ENCODE results near the gene CNR2. TPM values are rescaled to one million over a fixed set of nuclear protein-coding genes. Genes with fewer than 3 reads are reported as not detected.
"Not testable (repeated sequence)": the region's sequence is repeated elsewhere in the genome, so short reads cannot be mapped to it uniquely, and the experiment has no call there.

The CNR2 gene
- total RNA-seq, 4 donors from 2014 or later = 1.6 to 3.4 TPM; not detected in 2

DNA sequence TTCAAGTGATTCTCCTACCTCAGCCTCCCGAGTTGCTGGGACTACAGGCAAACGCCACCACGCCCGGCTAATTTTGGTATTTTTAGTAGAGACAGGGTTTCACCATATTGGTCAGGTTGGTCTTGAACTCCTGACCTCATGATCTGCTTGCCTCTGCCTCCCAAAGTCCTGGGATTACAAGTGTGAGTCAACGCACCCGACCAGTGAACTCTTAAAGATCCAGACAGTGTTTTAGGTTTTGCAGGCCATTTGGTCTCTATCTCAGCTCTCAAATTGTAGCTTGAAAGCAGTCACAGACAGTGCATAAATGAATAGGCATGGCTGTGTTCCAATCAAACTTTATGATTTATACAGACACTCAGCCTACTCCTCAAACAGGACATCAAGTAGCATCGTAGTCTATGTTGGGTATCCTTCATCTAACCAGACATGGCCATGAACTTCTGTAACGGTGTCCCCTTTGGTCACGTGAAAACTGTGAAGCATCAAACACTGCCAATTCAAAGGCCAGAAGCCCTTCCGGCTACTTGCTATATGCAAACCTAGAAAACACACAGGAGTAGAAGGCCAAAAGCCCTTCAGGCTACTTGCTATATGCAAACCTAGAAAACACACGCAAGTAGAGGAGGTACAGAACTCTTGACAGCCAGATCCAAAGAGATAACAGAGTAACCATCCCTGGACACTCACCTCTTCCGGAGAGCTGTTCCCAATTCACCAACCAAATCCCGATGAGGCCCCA, 48.2 kb downstream of the CNR2 start:
- Histone ChIP-seq H3K27ac (peak overlapping the region in 1 of 4 donors; percentile 3), H3K9me3 (no peaks in the 10 kb centered on the region), H3K4me1 (peaks cover 2 to 29% (median 20%) of the 10 kb centered on the region in 4 donors), H3K4me3 (no peak overlapping the region), H3K27me3 (no peaks in the 10 kb centered on the region), H3K36me3 (peaks cover 0 to 27% (median 4%) of the 10 kb centered on the region in 4 donors)
- no peak for TF ChIP-seq POLR2AphosphoS5 (IDR thresholded peaks at IDR 0.05)
- TF ChIP-seq, protein P1, sequence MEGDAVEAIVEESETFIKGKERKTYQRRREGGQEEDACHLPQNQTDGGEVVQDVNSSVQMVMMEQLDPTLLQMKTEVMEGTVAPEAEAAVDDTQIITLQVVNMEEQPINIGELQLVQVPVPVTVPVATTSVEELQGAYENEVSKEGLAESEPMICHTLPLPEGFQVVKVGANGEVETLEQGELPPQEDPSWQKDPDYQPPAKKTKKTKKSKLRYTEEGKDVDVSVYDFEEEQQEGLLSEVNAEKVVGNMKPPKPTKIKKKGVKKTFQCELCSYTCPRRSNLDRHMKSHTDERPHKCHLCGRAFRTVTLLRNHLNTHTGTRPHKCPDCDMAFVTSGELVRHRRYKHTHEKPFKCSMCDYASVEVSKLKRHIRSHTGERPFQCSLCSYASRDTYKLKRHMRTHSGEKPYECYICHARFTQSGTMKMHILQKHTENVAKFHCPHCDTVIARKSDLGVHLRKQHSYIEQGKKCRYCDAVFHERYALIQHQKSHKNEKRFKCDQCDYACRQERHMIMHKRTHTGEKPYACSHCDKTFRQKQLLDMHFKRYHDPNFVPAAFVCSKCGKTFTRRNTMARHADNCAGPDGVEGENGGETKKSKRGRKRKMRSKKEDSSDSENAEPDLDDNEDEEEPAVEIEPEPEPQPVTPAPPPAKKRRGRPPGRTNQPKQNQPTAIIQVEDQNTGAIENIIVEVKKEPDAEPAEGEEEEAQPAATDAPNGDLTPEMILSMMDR (IDR thresholded peaks at IDR 0.05) = no peak
- no peak for TF ChIP-seq EP300 (IDR thresholded peaks at IDR 0.05; ENCODE audit: low read depth)
- no peak for TF ChIP-seq POLR2A (IDR thresholded peaks at IDR 0.05)
- intact Hi-C loops (cut with DNase I; ENCODE audit: low total_unique reads) (loop anchor here (10.0 kb wide), 1 partner anchor 60 kb away; the partner anchor contains the start of gene GALE), in situ Hi-C loops (cut with MboI; ENCODE audit: low pct_ligation_motif_present in 1 of 4, low pct_unique_long_range_greater_than_20kb in 1 of 4, low sequenced_read_pairs in 3 of 4) (loop anchor here in 1 of 4 donors (10.0 kb wide), 1 partner anchor 60 kb away; the partner anchor contains the start of gene GALE)
- 94 to 96% methylated on average over 3 to 13 of the region's 13 CpGs for WGBS, 2 donors (ENCODE audit: low coverage in 1 of 2)
- no peak for DNase-seq

- no peaks in the 10 kb centered on the region for H3K9me3 ChIP-seq
- no peak for TF ChIP-seq EP300 (IDR thresholded peaks at IDR 0.05; ENCODE audit: low read depth)
- no peak for TF ChIP-seq POLR2A (IDR thresholded peaks at IDR 0.05)
- TF ChIP-seq, protein P1 (IDR thresholded peaks at IDR 0.05) = no peak
- TF ChIP-seq POLR2AphosphoS5 (IDR thresholded peaks at IDR 0.05) = no peak
- 70 to 83% methylated on average over 3 of the region's 3 CpGs for WGBS, 2 donors (ENCODE audit: low coverage in 1 of 2)
- H3K36me3 ChIP-seq = peaks cover 0 to 34% (median 9%) of the 10 kb centered on the region in 4 donors
- DNase-seq = no peak
- peaks cover 2 to 22% (median 19%) of the 10 kb centered on the region in 4 donors for H3K4me1 ChIP-seq
- H3K4me3 ChIP-seq = no peak overlapping the region
- intact Hi-C loops (cut with DNase I; ENCODE audit: low total_unique reads) (loop anchor here (1.0 to 10.0 kb wide), 2 partner anchors 36 to 58 kb away; partner anchors contain the start of gene GALE), in situ Hi-C loops (cut with MboI; ENCODE audit: low pct_ligation_motif_present in 1 of 4, low pct_unique_long_range_greater_than_20kb in 1 of 4, low sequenced_read_pairs in 3 of 4) (loop anchor here in 1 of 4 donors (10.0 kb wide), 1 partner anchor 58 kb away; the partner anchor contains the start of gene GALE)
- no peak overlapping the region for H3K27ac ChIP-seq
- H3K27me3 ChIP-seq = no peaks in the 10 kb centered on the region
Observed at GRCh38 chr1:23862640-23863039, 50.5 kb downstream of the CNR2 start.

GRCh38 chr1:23854568-23854967, 58.6 kb downstream of the CNR2 start:
- H3K27me3 ChIP-seq = no peaks in the 10 kb centered on the region
- no peak overlapping the region for H3K4me3 ChIP-seq
- TF ChIP-seq EP300 (IDR thresholded peaks at IDR 0.05; ENCODE audit: low read depth) (no peak), POLR2A (IDR thresholded peaks at IDR 0.05) (no peak), POLR2AphosphoS5 (IDR thresholded peaks at IDR 0.05) (no peak)
- TF ChIP-seq, protein P1 (IDR thresholded peaks at IDR 0.05) = no peak
- DNase-seq = no peak
- intact Hi-C loops (cut with DNase I; ENCODE audit: low total_unique reads) (no loop called here), in situ Hi-C loops (cut with MboI; ENCODE audit: low pct_ligation_motif_present in 1 of 4, low pct_unique_long_range_greater_than_20kb in 1 of 4, low sequenced_read_pairs in 3 of 4) (no loop called here)
- H3K27ac ChIP-seq = no peak overlapping the region
- no peaks in the 10 kb centered on the region for H3K4me1 ChIP-seq
- WGBS, 2 donors (ENCODE audit: low coverage in 1 of 2) = 37 to 39% methylated on average over 2 of the region's 2 CpGs
- peaks cover 0 to 14% (median 3%) of the 10 kb centered on the region in 4 donors for H3K36me3 ChIP-seq
- no peaks in the 10 kb centered on the region for H3K9me3 ChIP-seq

DNA sequence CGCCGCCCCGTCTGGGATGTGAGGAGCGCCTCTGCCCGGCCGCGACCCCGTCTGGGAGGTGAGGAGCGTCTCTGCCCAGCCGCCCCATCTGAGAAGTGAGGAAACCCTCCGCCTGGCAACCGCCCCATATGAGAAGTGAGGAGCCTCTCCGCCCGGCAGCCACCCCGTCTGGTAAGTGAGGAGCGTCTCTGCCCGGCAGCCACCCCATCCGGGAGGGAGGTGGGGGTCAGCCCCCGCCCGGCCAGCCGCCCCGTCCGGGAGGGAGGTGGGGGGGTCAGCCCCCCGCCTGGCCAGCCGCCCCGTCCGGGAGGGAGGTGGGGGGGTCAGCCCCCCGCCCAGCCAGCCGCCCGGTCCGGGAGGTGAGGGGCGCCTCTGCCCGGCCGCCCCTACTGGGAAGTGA, 60.0 kb downstream of the CNR2 start:
- H3K27ac ChIP-seq; intact Hi-C loops (cut with DNase I; ENCODE audit: low total_unique reads); H3K9me3 ChIP-seq; H3K4me1 ChIP-seq; DNase-seq; H3K4me3 ChIP-seq; H3K27me3 ChIP-seq; in situ Hi-C loops (cut with MboI; ENCODE audit: low pct_ligation_motif_present in 1 of 4, low pct_unique_long_range_greater_than_20kb in 1 of 4, low sequenced_read_pairs in 3 of 4): not testable (repeated sequence)
- WGBS, 2 donors (ENCODE audit: low coverage in 1 of 2) = 91% methylated on average over 7 of the region's 34 CpGs; no CpG with 5 or more reads in 1 of the 2 donors
- H3K36me3 ChIP-seq = peaks cover 0 to 12% (median 4%) of the 10 kb centered on the region in 4 donors

GRCh38 chr1:23851406-23851805, 61.8 kb downstream of the CNR2 start:
- peaks cover 0 to 25% (median 11%) of the 10 kb centered on the region in 4 donors for H3K36me3 ChIP-seq
- H3K4me1 ChIP-seq; H3K27ac ChIP-seq; intact Hi-C loops (cut with DNase I; ENCODE audit: low total_unique reads); DNase-seq; H3K9me3 ChIP-seq; H3K4me3 ChIP-seq; H3K27me3 ChIP-seq; in situ Hi-C loops (cut with MboI; ENCODE audit: low pct_ligation_motif_present in 1 of 4, low pct_unique_long_range_greater_than_20kb in 1 of 4, low sequenced_read_pairs in 3 of 4): not testable (repeated sequence)

Measured in transverse colon (tissue), 4 donors.